SW 1271 (cell line): ENCODE results near the gene ACAD8.

Source experiments
- DNase-seq, 2 experiments: peaks; one replicate each; lab custom pipeline; 2025; lab: John Stamatoyannopoulos, UW

ACAD8 gene

DNA sequence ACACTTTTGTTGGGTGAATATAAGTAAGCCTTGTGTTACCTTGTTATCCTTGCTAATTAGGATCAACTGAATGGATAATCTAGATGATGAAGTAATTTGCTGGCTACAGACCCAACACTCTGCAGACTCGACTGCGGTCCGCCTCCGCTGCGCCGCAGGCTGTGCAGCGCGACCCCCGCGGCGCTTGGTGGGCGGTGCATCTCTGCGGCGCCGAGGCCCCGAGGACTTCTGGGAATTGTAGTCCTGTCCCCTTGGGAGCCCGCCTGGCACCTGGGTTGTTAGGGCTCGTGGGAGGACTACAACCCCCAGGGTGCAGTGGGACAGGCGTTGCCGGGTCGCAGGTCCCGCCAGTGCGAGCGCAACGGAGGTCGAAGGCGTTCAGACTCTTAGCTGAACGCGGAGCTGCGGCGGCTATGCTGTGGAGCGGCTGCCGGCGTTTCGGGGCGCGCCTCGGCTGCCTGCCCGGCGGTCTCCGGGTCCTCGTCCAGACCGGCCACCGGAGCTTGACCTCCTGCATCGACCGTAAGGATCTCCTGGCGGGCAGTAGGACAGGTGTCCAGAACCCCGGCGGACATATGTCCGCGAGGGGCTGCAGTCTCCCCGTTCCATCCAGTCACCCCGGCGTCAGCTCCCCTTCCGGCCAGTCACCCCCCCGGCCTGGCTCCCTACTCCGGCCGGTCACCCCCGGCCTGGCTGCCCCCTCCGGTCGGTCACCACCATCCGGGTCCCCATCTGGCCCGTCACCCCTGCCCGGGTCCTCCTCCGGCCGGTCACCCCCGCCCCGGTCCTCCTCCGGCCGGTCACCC is at the start of gene ACAD8, which contains the start of gene THYN1:
ACAD8 (plus strand) TSS at position 381 of the 806 bp plus-strand sequence; CDS start at position 414, 33 bp downstream.
THYN1 (minus strand) TSS at position 165 of the 806 bp plus-strand sequence. CDS start 470 bp downstream, outside the sequence.
- DNase-seq: peak; percentile 90 to 92

DNA sequence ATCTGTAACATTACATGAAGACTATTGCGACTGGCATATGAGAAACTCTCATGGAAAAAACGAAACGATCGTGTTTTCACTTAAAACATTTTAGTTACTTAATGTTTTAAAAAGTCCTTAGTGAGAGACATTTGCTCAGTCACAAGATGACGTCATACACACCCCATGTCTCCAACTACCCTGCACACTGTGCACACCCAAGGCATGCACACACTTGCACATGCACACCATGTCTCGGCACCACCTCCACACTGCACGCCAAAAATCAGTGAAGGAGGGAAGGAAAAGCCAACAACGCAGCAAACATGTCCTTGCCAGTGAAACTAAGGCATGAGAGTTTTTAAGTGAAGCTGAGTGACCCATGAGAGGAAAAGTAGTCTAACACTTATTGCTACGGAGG is 47.6 kb upstream of the ACAD8 start:
- DNase-seq: no peak

DNA sequence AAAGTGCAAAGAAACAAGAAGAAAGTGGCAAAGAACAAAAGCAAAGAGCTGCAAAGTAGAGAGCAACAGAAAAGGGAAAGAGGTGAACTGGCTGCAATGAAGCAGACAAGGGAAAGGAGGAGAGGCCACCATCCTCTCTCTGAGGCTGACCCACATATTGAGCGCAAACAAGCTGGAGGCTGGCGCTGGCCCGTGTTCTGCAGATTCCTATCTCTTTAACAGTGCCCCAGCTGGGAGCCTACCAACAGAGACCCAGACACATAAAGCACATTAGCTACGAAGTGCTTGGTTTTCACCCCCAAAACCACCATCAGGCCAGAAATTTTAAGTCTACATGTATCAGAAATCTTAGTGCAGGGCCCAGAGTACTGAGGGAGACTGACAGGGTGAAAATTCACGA is 47.2 kb upstream of the ACAD8 start:
- no peak for DNase-seq

DNA sequence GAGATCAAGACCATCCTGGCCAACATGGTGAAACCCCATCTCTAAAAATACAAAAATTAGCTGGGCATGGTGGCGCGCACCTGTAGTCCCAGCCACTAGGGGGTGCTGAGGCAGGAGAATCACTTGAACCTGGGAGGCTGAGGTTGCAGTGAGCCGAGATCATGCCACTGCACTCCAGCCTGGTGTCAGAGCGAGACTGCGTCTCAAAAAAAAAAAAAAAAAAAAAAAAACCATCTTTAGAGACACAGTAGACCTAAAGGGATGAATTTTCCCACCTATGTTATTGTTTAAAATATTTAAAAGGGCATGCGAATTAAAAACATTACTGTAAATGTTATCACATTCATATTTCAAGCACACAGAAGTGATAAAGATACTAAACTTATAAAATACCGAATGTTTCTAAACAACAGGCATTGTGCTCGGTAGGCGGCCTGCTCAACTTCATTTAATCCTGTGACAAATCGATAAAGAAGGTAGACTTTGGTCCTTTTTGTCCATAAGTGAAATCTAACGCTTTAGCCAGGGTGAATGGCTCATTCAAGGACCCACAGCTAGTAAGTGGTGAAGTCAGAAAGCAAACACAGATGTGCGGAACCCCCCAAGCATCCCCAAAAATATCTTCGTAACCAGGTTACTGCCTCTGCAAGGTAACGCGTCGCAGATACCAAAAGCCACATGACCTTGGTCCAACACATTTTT is 45.7 kb upstream of the ACAD8 start:
- peak in 1 of 2 experiments; percentile 3 for DNase-seq

DNA sequence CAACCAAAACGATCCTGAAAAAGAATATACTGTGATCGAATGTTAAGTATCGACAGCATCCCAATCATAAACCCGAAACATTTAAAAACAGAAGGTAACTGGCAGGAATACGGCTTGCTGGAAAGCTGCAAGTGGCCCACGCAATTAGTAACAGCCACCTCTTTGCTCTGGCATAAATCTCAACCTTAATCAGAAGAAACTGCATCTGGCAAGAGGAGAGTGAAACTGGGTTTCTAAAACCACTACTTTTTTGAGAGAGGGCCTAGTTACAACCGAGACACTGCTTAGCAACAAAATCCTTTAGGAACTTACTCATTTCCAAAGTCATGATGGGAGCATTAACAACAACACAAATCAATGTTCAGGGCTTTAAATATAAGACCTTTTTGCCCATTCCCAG is 37.5 kb upstream of the ACAD8 start:
- DNase-seq: no peak

DNA sequence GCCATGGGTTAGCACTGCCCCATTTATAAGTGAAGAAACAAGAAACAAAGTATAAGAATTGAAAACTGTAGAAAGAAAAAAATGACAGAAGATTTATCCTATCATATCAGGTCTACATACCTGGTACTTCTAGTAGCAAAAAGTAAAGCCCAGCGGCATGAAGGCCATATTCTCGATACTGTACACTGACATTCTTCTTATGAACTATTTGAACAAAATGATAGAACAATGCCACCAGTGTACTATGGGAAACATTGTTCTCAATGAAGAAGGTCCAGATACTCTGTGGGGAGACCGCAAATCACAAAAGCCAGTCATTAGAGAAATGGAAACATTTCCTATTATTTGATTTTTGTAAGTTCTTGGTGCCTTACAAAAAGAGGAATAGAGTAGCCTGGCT is 36.6 kb upstream of the ACAD8 start:
- no peak for DNase-seq

DNA sequence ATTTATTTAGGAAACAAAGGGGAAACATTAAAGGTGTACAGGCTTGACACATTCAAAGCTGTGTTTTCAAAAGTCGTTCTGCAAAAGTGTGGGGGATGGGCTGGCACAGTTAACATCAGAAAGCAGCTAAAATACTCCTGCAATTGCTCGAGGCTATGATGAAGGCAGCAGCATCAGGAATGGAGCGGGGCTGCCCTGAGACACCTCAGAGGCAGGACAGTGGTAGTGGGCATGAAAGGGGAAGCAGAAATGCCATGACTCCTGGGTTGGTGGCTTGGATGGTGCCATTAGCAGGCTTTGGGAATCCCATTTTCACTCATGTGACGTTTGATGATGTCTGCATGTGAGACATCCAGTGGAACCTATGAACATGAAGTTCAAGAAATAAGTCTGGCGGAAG is 30.2 kb upstream of the ACAD8 start:
- no peak for DNase-seq

DNA sequence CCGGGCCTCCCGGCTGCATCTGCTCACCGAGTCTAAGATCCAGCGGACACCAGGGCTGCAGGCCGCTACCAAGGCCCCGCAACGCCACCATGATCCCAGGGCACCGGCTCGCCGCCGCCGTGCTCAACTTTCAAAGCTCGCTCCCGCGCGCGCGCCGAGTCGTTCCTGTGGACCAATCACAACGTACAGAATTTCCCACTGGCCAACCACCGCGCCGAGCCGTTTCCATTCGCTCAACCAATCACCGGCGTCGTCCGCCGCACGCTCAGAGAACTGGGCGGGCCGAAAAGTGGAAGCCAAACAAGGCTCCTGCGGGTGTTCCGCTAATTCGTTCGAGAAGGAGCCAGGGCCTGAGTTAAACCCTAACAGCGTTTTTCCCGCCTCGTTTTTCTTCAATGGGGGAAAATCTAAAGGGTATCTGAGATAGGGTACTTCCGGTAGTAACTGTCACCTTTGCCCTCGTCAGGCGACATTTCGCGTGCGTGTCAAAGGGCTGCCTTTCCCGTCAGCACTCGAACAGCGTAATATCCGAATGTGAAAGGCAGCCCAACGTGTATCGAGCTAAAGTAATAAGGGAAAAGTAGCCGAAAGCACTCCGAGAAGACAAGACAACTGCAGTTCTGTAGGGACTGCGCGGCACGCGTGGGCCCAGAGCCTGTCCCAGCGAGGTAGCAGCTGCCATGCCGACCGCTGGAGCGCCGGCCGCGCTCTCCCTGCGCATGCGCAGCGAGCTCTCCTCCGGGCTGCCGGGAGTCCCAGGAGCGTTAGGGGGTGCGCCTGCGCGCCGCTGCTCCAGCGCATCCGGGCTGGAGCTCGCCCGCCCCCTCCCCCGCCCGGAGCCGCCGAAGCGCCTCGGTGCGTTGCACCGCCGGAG is 29.3 kb upstream of the ACAD8 start, which contains the start of the genes NCAPD3 and VPS26B:
NCAPD3 (minus strand) TSS at position 132 of the 874 bp plus-strand sequence; CDS start at position 91, 41 bp downstream.
VPS26B (plus strand) TSS at position 836 of the 874 bp plus-strand sequence. CDS start 452 bp downstream, outside the sequence.
- peak; percentile 87 to 89 for DNase-seq

DNA sequence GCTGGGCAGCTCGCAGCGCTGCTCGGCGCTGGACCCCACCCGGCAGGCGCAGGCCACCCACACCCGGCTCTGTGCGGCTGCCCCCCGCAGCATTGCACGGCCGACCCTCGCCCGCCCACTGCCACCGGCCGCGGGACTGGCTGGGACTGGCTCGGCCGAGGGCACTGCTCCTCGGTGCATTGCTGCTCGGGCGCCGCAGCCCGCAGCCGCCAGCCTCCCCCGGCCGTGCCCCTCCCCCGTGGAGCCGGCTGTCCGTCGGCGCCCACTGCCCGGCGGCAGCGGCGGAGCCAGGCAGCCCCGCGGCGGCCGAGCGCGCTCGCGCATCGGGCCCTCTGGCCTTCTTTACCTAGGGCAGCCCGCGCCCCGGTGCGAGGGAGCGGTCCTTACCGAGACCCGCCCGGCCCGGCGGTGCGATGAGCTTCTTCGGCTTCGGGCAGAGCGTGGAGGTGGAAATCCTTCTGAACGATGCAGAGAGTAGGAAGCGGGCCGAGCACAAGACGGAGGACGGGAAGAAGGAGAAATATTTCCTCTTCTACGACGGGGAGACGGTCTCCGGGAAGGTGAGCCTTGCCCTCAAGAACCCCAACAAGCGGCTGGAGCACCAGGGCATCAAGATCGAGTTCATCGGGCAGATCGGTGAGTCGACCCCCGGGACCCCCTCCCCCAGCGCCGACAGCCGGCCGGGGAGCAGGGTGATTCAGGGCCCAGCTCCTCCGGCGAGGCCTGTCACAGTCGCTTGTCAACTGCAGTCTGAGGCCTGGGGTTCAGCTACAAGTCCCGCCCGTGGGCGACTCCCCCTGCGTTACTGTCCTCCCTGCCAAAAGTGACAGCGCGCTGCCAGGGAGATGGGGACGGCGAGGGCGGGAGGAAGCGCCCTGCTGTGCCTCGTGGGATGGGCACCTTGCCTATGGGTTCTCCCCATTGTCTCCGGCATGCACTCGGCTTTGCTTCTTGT is 28.4 kb upstream of the ACAD8 start:
- DNase-seq: no peak

DNA sequence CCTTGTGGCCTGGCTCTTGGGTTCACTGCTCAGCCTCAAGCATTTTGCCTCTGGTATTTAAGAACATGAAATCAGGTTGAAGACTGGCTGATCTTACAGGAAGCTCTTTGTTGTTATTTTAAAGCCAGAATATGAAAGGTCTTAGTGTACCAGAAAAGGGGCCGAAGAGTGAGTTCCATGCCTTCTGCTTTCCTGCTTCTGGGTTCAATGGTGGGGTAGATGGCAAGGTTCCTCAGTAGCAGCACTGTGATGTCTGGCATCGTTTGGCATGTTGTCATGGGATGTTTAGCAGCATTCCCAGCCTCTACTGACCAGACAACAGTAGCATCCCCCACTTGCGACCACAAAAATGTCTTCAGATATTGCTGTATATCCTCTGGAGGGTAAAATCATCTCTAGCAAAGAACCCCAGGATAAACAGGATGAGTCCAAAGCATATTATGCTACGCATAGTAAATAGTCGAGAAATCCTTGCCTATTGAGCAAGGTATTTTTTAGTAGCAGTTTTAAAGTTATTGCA is 26.5 kb upstream of the ACAD8 start:
- no peak for DNase-seq

DNA sequence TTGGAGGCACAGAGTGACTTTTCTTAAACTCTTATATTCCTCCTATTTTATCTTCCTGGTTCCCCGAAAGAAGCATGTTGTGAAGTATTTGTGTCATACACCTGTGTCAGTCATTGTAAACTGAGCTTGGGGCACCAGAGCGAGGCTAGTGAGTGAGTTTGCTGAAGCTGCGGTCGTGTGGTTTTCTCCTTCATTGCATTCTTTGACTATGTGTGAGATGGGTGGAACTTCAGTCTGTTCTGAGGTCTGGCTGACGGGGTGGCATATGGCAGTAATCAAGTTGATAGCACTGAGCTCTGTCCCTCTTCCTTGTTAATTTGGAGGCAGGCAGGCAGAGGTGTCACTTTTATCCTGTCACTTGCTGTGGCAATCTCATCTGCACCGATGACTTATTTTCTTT is 24.7 kb upstream of the ACAD8 start:
- no peak for DNase-seq

DNA sequence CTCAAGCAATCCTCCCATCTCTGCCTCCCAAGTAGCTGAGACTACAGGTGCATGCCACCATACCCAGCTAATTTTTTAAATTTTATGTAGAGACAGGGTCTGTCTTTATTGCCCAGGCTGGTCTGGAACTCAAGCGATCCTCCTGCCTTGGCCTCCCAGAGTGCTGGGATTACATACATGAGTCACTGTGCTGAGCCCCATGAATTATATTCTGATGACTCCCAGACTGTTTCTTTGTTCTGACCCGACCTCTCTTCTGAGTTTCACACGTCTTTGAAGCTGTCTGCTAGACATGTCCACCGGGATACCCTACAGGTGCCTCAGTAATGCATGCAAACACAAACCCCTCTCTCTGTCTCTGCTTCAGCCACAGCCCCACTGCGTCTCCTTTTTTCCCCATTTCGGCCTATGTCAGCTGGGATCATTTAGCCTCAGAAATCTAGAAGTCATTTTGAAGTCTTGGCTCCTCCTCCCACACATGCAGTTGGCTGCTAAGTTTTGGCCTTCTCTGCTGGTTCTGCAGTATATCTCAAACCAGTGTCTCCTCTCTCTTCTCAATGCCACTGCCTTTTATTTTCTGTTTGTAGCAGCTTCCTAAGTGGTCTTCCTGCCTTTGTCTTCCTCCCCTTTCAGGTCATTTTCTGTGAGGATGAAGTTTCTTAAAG is 24.1 kb upstream of the ACAD8 start:
- no peak for DNase-seq

DNA sequence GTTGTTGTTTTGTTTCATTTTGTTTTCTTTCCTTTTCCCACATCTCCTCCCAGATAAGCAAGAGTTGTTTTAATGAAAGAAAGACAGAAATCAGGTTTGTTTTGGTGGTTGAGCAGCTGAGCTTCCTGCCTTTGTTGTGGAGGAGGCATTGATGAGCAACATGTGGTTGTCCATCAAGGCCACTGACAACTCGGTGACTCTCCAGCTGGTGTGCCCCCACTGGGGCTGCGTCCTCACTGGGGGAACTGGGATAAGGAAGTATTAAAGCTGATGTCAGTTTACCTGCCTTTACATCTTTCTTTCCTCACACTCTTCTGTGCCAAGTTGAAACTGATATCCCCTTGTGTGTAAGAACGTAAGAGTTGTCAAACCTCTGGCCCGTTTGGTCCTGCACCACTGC is 23.0 kb upstream of the ACAD8 start:
- DNase-seq: no peak

DNA sequence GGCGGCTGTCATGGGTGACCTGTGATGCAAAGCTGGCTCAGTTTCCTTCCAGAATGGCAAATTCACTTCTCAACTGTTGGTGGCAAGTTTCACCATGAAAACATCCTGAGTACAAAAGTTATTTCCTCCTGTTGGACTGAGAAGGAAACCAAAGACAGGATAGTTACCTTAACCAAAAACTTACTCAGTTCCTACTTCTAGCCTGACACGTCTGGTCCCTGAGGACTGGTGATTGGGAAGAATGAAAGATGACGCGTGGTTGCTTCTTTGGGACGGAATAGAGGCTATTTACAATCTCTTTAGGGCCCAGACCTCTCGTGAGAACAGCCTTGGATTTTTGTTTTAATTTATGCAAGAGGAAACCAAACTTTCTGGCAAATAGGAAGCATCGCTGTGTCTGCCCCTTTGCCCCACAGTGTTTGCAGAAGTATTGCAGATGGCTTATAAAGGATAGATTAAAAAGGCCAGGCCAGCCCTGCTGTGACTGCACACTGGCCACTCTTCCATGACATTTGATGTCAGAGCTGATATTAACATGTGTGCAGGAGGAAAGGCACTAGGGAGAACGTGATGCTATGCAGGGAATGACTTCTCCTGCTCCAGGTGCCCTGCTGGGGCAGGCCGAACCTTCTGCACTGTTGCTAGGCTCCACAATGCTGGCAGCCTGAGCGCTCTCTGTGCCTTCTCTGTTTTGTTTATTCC is 21.3 kb upstream of the ACAD8 start:
- DNase-seq: no peak

DNA sequence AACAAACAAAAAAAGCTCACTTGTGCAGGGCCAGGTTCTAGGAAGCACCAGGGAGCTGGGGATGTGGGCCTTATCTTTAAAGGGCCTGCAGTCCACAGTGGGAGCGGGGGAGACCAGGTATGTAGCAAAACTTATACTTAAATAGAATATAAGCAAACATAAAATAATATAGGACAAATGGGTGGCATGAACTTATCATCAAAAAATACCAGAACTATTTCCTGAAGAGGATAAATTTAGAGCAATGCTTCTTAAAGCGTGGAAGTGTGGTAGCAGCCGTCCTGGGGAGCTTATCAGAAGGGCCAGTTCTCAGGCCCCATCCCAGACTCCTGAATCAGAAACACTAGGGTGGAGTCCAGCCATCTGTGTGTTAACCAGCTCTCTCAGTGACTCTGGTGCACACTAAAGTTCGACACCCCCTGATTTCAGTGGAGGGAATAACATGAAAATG is 19.6 kb upstream of the ACAD8 start:
- no peak for DNase-seq

DNA sequence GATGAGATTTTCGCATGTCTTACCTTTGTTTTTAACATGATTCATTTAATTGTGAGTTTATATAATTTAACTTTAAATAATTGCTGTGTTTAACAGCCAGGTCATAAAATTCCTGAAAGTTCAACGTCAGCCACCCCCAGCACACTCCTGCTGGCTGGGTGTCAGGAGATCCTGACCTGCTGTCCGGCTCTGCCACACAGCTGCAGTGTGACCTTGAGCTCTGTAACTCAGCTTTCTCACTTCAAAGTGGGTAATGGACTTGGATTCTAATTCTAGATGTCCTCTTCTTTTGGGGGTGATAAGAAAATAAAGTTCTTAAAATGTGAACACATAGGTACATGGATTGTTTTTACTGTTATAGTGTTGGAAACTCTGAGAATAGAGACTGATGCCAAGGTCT is 18.0 kb upstream of the ACAD8 start:
- DNase-seq: no peak

DNA sequence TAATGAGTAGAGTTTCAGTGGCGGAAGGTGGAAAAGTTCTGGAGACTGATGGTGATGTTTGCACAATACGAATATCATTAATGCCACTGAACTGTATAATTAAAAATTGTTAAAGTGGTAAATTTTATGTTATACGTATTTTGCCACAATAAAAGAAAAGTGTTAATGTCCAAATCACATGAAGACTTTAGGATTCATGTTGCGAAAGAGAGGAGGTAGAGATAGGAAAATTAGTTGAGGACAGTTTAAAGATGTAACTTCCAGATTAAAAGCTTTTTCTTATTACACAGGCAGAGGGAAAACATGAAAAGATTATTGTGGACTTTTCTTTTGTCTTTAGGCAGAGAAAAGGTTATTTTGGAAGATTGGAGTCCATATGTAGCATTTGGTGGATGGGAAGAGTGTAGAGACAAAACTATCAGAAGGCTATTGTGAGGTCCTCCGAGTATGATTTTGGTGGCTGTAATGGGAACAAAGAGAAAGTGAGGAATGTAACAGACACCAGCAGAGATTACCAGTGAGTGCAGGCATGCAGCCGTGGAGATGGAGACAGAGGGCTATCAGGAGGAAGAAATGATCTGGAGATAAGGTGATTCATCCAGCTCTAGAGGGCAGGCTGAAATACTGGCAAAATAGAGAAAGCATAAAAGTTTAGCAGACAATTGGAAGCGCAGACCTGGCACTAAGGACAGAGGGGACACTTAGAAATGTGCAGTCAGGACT is 16.4 kb upstream of the ACAD8 start:
- no peak for DNase-seq

DNA sequence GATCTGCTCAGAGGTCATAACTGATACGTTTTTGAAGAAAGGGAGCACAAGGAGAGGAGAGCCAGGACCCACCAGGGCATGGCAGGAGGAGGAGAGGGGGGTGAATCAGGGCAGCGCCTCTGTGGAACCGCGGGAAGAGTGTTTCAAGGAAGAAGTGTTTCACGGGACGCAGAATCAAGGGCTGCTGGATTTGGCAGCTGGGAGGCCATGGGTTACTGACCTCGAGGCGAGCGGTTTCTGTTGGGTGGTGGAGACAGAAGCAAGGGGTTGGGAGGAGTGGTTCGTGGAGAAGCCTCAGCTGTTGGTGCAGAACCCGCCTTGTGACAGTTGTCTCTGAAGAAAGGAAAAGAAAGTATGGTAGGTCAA is 15.8 kb upstream of the ACAD8 start:
- DNase-seq: no peak

DNA sequence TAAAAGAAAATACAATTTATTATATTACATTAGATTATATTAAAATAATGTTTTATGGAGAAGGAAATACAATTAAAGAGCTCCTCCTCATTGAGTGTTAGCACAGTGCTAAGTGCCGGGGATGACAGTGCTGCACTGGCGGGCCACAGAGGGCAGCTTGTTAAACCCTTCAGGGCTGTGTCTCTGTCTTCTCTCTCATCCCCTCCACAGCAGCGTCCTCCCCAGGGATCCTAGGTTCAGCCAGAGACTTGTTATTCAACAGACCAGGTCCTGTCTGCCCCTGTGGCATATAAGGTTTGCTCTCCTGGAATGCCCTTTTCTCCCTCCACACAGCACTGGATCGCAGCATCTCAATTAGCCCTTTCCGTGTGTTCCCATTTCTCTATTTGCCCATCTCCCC is 14.4 kb upstream of the ACAD8 start:
- no peak for DNase-seq
